CD4-positive, alpha-beta T cell treated with Interferon gamma for 1 hour (primary cell): ENCODE measurements around the gene DOCK4.

Experiments
- DNase-seq: peaks from one replicate; pipeline ENCODE4 v3.0.0-alpha.2; 2020

DOCK4 gene

GRCh38 chr7:111872450-111873325 is 333.5 kb downstream of the DOCK4 start:
- no peak for DNase-seq

- no peak for DNase-seq
These were observed 334.9 kb downstream of the DOCK4 start for GRCh38 chr7:111871283-111871682.

GRCh38 chr7:111869280-111869679 is 336.9 kb downstream of the DOCK4 start:
- DNase-seq = no peak

- DNase-seq = no peak
These were observed 338.8 kb downstream of the DOCK4 start for GRCh38 chr7:111867348-111867931.

- no peak for DNase-seq
These were observed 339.4 kb downstream of the DOCK4 start for GRCh38 chr7:111866787-111867186.

DNA sequence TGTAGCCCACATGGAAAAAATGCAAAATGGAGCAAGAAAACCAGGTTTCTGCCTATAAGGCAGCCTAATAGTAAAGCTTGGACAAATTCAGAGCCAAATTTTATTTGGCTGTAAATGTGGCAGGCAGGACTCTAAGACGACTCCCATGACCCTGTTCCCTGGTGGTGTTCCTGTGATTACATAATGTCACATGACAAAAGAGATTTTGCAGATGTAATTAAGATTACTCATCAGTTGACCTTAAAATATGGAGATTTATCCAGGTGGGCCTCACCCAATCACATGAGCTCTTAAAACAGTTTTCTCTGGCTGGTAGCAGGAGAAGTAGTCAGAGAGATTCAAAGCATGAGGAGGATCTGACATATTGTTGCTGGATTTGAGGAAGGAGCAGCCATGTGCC is 340.8 kb downstream of the DOCK4 start:
- no peak for DNase-seq

GRCh38 chr7:111864291-111864976 is 341.8 kb downstream of the DOCK4 start:
- DNase-seq = no peak

- no peak for DNase-seq
These were observed 342.9 kb downstream of the DOCK4 start for GRCh38 chr7:111863269-111863668.

- no peak for DNase-seq
These were observed 346.0 kb downstream of the DOCK4 start for GRCh38 chr7:111860248-111860647.

- DNase-seq = no peak
These were observed 347.9 kb downstream of the DOCK4 start for GRCh38 chr7:111858331-111858730.

- DNase-seq = no peak
These were observed 350.4 kb downstream of the DOCK4 start for GRCh38 chr7:111855842-111856227.

DNA sequence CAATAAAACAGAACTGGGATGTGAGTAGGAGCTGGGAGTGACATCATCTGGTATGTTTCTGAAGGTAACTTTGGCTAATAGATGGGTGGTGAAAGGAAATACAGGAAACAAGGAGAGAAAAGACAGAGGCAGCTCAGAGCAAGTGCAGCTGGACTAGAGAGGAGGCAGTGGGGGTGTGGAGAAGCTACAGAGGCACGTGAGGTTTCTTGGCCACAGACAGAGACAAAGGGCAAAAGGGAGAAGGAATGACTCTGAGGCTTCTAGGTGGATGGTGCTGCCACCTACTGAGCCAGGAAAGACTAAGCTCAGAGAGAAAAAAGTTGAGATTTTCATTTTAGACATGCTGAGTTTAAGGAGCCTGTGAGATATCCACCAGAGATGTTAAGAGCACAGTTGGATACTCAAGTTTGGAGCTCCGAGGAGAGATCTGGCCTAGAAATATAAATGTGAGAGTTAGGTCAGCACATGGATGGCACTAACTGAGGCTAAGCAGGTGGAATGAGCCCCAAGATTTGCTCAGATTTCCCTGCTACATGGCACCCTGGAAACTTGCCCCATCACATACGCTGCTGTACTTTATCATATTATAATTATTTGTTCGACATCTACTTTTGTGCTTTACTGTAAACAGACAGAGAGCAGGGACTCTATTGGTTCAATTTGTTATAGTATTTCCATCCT is 350.9 kb downstream of the DOCK4 start:
- no peak for DNase-seq

GRCh38 chr7:111853201-111853990 is 352.8 kb downstream of the DOCK4 start:
- no peak for DNase-seq

- no peak for DNase-seq
These were observed 354.1 kb downstream of the DOCK4 start for GRCh38 chr7:111852081-111852480.

DNA sequence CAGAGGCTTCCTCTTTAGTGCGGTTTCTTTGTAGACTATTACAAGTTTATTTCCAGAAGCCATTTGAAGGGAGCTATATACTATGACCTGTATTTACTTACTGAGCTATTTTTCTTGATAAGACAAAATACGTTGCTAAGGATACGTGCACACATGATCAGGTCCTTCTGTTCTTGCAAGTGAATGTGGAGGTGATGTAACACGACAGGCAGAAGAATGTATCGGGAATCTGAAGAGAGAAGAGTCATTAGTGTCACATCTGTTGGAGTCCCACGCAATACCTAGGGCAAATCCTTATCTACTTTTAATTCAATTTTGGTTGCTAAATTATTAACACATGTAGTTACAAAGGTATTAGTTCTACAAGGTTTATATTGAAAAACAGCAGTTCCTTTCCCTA is 359.3 kb downstream of the DOCK4 start:
- no peak for DNase-seq

DNA sequence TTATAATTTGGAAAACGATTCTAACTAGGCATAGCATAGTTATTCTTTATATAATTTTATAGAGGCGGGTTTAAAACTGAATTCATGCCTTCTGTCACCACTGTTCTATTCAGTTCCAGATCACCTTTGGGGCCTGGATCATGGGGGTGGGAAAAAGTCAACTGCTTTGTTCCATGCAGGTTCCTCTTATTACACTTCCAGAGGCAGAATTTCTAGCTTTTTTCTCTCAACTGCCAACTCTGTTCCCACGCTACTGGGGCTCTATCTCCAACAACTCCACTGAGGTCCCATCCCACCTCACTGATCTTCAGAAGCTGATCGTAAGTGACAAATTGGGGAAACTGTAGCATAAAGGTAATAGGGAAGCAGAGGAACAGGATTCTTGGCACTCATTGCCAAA is 360.3 kb downstream of the DOCK4 start:
- no peak for DNase-seq

DNA sequence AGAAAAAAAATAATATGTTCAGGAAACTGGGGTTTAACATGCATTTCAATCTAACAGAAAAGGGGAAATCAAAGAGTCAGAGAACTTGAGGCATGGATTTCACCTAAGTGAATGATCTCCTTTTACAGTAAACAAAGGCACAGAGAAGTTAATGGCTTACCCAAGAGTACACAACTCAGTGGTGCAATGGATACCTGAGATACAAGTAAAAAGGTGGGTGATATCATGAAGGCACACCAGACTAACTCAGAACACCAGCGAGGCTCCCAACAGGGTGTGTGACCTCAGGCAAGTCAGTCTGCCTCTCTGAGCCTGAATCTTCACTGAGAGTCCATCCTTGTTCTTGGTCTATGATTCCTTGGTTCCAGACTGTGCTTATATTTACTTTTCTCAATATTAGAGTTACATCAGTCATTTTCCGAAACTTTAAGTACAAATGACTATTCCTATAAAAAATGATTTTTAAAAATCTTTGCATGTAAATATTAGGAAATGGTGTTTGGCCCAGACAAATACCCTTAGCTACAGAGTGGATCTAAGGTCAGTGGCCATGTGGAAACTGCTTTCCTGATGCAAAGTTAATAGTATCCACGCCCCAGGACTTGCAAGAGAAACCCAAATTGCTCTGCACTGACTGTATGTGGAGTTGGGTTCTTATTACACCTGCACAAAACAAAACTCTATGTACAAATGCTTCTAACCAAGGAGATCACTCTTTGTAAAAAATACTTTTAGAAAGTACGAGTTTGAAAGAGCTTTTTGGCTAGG is 361.1 kb downstream of the DOCK4 start:
- DNase-seq = no peak

GRCh38 chr7:111842491-111842890 is 363.7 kb downstream of the DOCK4 start:
- DNase-seq = no peak

- DNase-seq = no peak
These were observed 364.5 kb downstream of the DOCK4 start for GRCh38 chr7:111841596-111842205.

DNA sequence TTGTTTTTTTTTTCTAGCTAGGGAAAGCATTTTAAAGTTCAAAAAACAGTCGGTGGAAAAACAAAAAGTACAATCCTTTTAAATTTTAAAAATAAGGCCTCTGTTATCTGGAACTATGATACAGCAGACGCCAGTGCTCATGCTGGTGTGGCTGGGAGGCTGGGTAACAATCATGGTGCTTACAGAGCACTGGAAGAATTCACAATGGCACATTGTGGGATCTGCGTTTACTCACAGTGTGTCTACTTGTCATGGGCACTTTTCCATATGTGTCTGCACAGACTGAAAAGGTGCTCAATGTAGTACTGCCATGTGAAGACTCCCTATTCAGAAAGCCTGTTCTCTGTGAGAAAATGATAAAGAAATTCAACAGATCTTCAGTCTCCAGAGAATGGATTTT is 365.7 kb downstream of the DOCK4 start:
- DNase-seq = no peak

GRCh38 chr7:111839261-111839660 is 366.9 kb downstream of the DOCK4 start:
- DNase-seq = no peak
